ELR (cell line): ENCODE measurements around the gene ADCY1.
A peak's percentile ranks its signal among the peaks of the same experiment; 100 is the strongest.
"Not testable (repeated sequence)": the region's sequence is repeated elsewhere in the genome, so short reads cannot be mapped to it uniquely, and the experiment has no call there.

Experiments
- DNase-seq: peaks from one replicate; pipeline ENCODE4 v3.0.0-alpha.2; 2015; ENCODE audit warnings: low read depth

ADCY1 gene

GRCh38 chr7:45712872-45713668 lies 138.9 kb downstream of the ADCY1 start:
- DNase-seq, result no peak

- DNase-seq, result no peak
Measured at GRCh38 chr7:45713669-45714520, 139.7 kb downstream of the ADCY1 start.

- no peak for DNase-seq
Measured at GRCh38 chr7:45714521-45714820, 140.3 kb downstream of the ADCY1 start.

GRCh38 chr7:45715471-45716352 lies 141.5 kb downstream of the ADCY1 start:
- DNase-seq, result no peak

GRCh38 chr7:45716380-45717203 lies 142.4 kb downstream of the ADCY1 start:
- DNase-seq, result no peak

- no peak for DNase-seq
Measured at GRCh38 chr7:45717537-45718235, 143.5 kb downstream of the ADCY1 start.

- DNase-seq, result no peak
Measured at GRCh38 chr7:45718464-45719330, 144.5 kb downstream of the ADCY1 start.

GRCh38 chr7:45720989-45721388 lies 146.8 kb downstream of the ADCY1 start:
- DNase-seq, result no peak

- peak; percentile 30 for DNase-seq
Measured at GRCh38 chr7:45721686-45722598, 147.8 kb downstream of the ADCY1 start.

- DNase-seq, result not testable (repeated sequence)
Measured at GRCh38 chr7:45725231-45725630, 151.1 kb downstream of the ADCY1 start.

- DNase-seq, result no peak
Measured at GRCh38 chr7:45726883-45727282, 152.7 kb downstream of the ADCY1 start.

GRCh38 chr7:45731692-45732443 lies 157.7 kb downstream of the ADCY1 start:
- peak; percentile 72 for DNase-seq

- DNase-seq, result not testable (repeated sequence)
Measured at GRCh38 chr7:45738920-45739319, 164.8 kb downstream of the ADCY1 start.

GRCh38 chr7:45740573-45740972 lies 166.4 kb downstream of the ADCY1 start:
- not testable (repeated sequence) for DNase-seq

GRCh38 chr7:45748976-45749375 lies 174.8 kb downstream of the ADCY1 start:
- DNase-seq, result peak; percentile 29

GRCh38 chr7:45751352-45751751 lies 177.2 kb downstream of the ADCY1 start:
- not testable (repeated sequence) for DNase-seq

GRCh38 chr7:45756333-45756732 lies 182.2 kb downstream of the ADCY1 start:
- not testable (repeated sequence) for DNase-seq

GRCh38 chr7:45756757-45757156 lies 182.6 kb downstream of the ADCY1 start:
- DNase-seq, result peak; percentile 47
